K562 (cell line): ENCODE results near the gene C21orf58. TPM values are rescaled to one million over a fixed set of nuclear protein-coding genes. Genes with fewer than 3 reads are reported as not detected.

Experiments used
- BRCA1 ChIP-seq, 2 experiments: fragments of 450-650 bp in 1 of 2; sonication (generic) in 1 of 2; formaldehyde crosslinking in 1 of 2; IDR thresholded peaks; 2 replicates each; pipeline versions ENCODE4 v1.5.0 to v1.6.1; 2017 to 2020; ENCODE audit warnings: mild to moderate bottlenecking in 1 of 2, missing genetic modification reagents in 1 of 2
- CTCF ChIP-seq, 3 experiments: IDR thresholded peaks in 2 of 3; conservative IDR thresholded peaks in 1 of 3; 2 replicates each; pipeline ENCODE4 v1.5.1; 2011 to 2012; ENCODE audit warnings: low read length in 3 of 3, mild to moderate bottlenecking in 3 of 3, control low read depth in 2 of 3, improper control_type of control experiment in 1 of 3, inconsistent platforms in 1 of 3, low read depth in 1 of 3, mixed read lengths in 1 of 3, moderate library complexity in 1 of 3; ENCODE audit not compliant: insufficient read depth in 2 of 3
- ETV1 ChIP-seq: fragments of 450-650 bp; conservative IDR thresholded peaks from 2 replicates; pipeline ENCODE4 v1.6.1; 2016; ENCODE audit warnings: missing genetic modification characterization, control low read depth, low read depth, missing compliant biosample characterization
- FOXJ2 ChIP-seq: fragments of 200-800 bp; sonication (Bioruptor generic); IDR thresholded peaks from 2 replicates; pipeline ENCODE4 v1.6.1; 2016; ENCODE audit warnings: missing genetic modification characterization, missing compliant biosample characterization
- HCFC1 ChIP-seq: IDR thresholded peaks from 2 replicates; pipeline ENCODE4 v1.6.1; 2012; ENCODE audit warnings: low read depth, low read length, improper control_type of control experiment
- HOXB6 ChIP-seq: fragments of 250-450 bp; sonication (Bioruptor Pico); IDR thresholded peaks from 2 replicates; pipeline ENCODE4 v1.5.1; 2022; ENCODE audit warnings: mild to moderate bottlenecking, borderline replicate concordance
- JUND ChIP-seq, 2 experiments: IDR thresholded peaks; 2 replicates in 1 of 2; 3 replicates in 1 of 2; pipeline ENCODE4 v1.6.1; 2011; ENCODE audit warnings: borderline replicate concordance in 2 of 2, low read depth in 2 of 2, low read length in 2 of 2, improper control_type of control experiment in 1 of 2, missing biosample characterization in 1 of 2, missing genetic modification characterization in 1 of 2, missing genetic modification reagents in 1 of 2
- MBD2 ChIP-seq: sonication (generic); IDR thresholded peaks from 2 replicates; pipeline ENCODE4 v1.6.1; 2016; ENCODE audit warnings: low read depth, borderline replicate concordance
- NFATC3 ChIP-seq: fragments of 450-650 bp; IDR thresholded peaks from 2 replicates; pipeline ENCODE4 v1.6.1; 2017; ENCODE audit warnings: mild to moderate bottlenecking
- PHF8 ChIP-seq: fragments of 200-600 bp; sonication (generic); IDR thresholded peaks from 2 replicates; pipeline ENCODE4 v1.6.1; 2012; ENCODE audit warnings: mixed run types, mild to moderate bottlenecking, inconsistent platforms, low read length, moderate library complexity, borderline replicate concordance
- RAD21 ChIP-seq, 2 experiments: fragments of 250-450 bp in 1 of 2; fragments of 450-650 bp in 1 of 2; sonication (Bioruptor Pico) in 1 of 2; formaldehyde crosslinking in 1 of 2; IDR thresholded peaks in 1 of 2; conservative IDR thresholded peaks in 1 of 2; 2 replicates each; pipeline versions ENCODE4 v1.4.0 to v1.8.0; 2020 to 2022; ENCODE audit warnings: mild to moderate bottlenecking in 2 of 2, moderate library complexity in 1 of 2
- ZNF384 ChIP-seq: IDR thresholded peaks from 2 replicates; pipeline ENCODE4 v1.6.1; 2012; ENCODE audit warnings: low read depth, low read length, improper control_type of control experiment
- ZNF589 ChIP-seq: fragments of 200-800 bp; sonication (Bioruptor generic); IDR thresholded peaks from 2 replicates; pipeline ENCODE4 v1.6.1; 2016; ENCODE audit warnings: low read depth, missing genetic modification characterization, missing compliant biosample characterization
- ZNF668 ChIP-seq: fragments of 250-450 bp; sonication (Bioruptor Pico); IDR thresholded peaks from 2 replicates; pipeline ENCODE4 v1.8.0; 2022; ENCODE audit warnings: mild to moderate bottlenecking, inconsistent platforms
- polyA plus RNA-seq, 8 experiments: library from polyadenylated mRNA; depleted of rRNA in 4 of 8; stranded (reverse) in 5 of 8; unstranded in 3 of 8; fragments of >200 nt; fragmentation: Nextera tagmentation in 2 of 8; fragmentation: Illumina TruSeq in 1 of 8; extraction: Ambion mirVana in 2 of 8; extraction: Trizol in 1 of 8; gene quantifications; 2 replicates each; pipeline versions ENCODE4 v1.2.1 to v1.2.3, GENCODE V29; 2011 to 2014; ENCODE audit warnings: inconsistent platforms in 1 of 8, missing spikeins in 1 of 8
- total RNA-seq, 7 experiments: library from RNA; depleted of rRNA in 6 of 7; stranded (reverse); fragments of >200 nt in 6 of 7; fragmentation: Illumina TruSeq in 2 of 7; extraction: Trizol in 2 of 7; gene quantifications; 2 replicates each; pipeline versions ENCODE4 v1.2.1 to v1.2.3, GENCODE V29; 2011 to 2021; ENCODE audit warnings: low replicate concordance in 1 of 7

The C21orf58 gene
- total and polyA plus RNA-seq, 9 of the 15 experiments (the other 6 are each of a cell fraction or from before 2014, with no cell fraction given), result 1.2 to 30.5 (median 12.4) TPM

GRCh38 chr21:46285761-46286647 is 37.7 kb downstream of the C21orf58 start, which contains the start of gene YBEY (continued):
- TF ChIP-seq HOXB6 (0 out of 2 replicates have a peak, but pooled peaks have one; percentile 6), ZNF384 (peak; percentile 38), FOXJ2 (peak; percentile 73; the same call in 1 of the 2 replicates), RAD21 (CRISPR knock-in tag; conservative IDR thresholded peaks at IDR 0.05 in 1 of 2, IDR thresholded peaks at IDR 0.05 in 1 of 2) (peak; percentile 39 to 50), NFATC3 (no peak), ZNF589 (CRISPR knock-in tag) (no peak), CTCF (IDR thresholded peaks at IDR 0.05 in 2 of 3, conservative IDR thresholded peaks at IDR 0.05 in 1 of 3; ENCODE audit: insufficient read depth in 2 of 3, low read depth in 1 of 3, low read length in 3 of 3) (peak; percentile 41 to 57 (median 57)), MBD2 (peak; percentile 75; the same call in 1 of the 2 replicates), ZNF668 (CRISPR knock-in tag) (no peak), BRCA1 (IDR thresholded peaks at IDR 0.05) (no peak), BRCA1 (CRISPR knock-in tag; IDR thresholded peaks at IDR 0.05) (no peak), PHF8 (peak; percentile 96), JUND (IDR thresholded peaks at IDR 0.05; ENCODE audit: borderline replicate concordance, low read depth, low read length) (peak; percentile 66), JUND (tag; IDR thresholded peaks at IDR 0.05; ENCODE audit: borderline replicate concordance, low read depth, low read length) (no peak; the same call in 2 of the 3 replicates), ETV1 (peak; percentile 96), HCFC1 (peak; percentile 86)
